Natural killer cell (primary cell): ENCODE results near the gene SAMMSON. TPM values are rescaled to one million over a fixed set of nuclear protein-coding genes. Genes with fewer than 3 reads are reported as not detected.

Experiments
- ATAC-seq, 3 donors: fragments of 150-1000 bp in 2 of 3; fragments of 200-7000 bp in 1 of 3; cut with Tn5 transposase; 1 replicate in 1 of 3; 2 replicates in 2 of 3; pipeline ENCODE4 v1.10.0; 2021; ENCODE audit warnings: mild to moderate bottlenecking in 2 of 3, moderate library complexity in 2 of 3
- DNase-seq, 2 donors: peaks; one replicate each; pipeline versions ENCODE4 v3.0.0 to v3.0.0-alpha.2; 2013 to 2021; ENCODE audit warnings: mixed read lengths in 1 of 2
- H3K27ac ChIP-seq: one replicate; pipeline ENCODE4 v1.5.1; 2013; ENCODE audit warnings: mild to moderate bottlenecking, low read length
- H3K27me3 ChIP-seq: one replicate; pipeline ENCODE4 v1.6.1; 2013; ENCODE audit warnings: low read length; ENCODE audit not compliant: control insufficient read depth, insufficient read depth
- H3K36me3 ChIP-seq: one replicate; pipeline ENCODE4 v1.6.1; 2013; ENCODE audit warnings: low read length; ENCODE audit not compliant: control insufficient read depth, insufficient read depth
- H3K4me1 ChIP-seq: one replicate; pipeline ENCODE4 v1.6.1; 2013; ENCODE audit warnings: low read length; ENCODE audit not compliant: control insufficient read depth, insufficient read depth
- H3K4me3 ChIP-seq: one replicate; pipeline ENCODE4 v1.5.1; 2013; ENCODE audit warnings: low read length
- H3K9me3 ChIP-seq: one replicate; pipeline ENCODE4 v1.6.1; 2013; ENCODE audit warnings: low read length; ENCODE audit not compliant: control insufficient read depth, insufficient read depth
- H3K27ac Mint-ChIP-seq, 2 donors: one replicate each; pipeline ENCODE4 v1.8.0; 2022; ENCODE audit warnings: mild to moderate bottlenecking in 2 of 2, mixed read lengths in 2 of 2, moderate library complexity in 1 of 2
- H3K27me3 Mint-ChIP-seq, 2 donors: one replicate each; pipeline ENCODE4 v1.8.0; 2022; ENCODE audit warnings: low read depth in 2 of 2, mixed read lengths in 2 of 2
- H3K36me3 Mint-ChIP-seq: one replicate; pipeline ENCODE4 v1.8.0; 2022; ENCODE audit warnings: mixed read lengths
- H3K4me1 Mint-ChIP-seq, 2 donors: one replicate each; pipeline ENCODE4 v1.8.0; 2022; ENCODE audit warnings: mixed read lengths in 2 of 2
- H3K4me3 Mint-ChIP-seq: one replicate; pipeline ENCODE4 v1.8.0; 2022; ENCODE audit warnings: mild to moderate bottlenecking, moderate library complexity, mixed read lengths
- H3K9me3 Mint-ChIP-seq, 2 donors: one replicate each; pipeline ENCODE4 v1.8.0; 2022; ENCODE audit warnings: mixed read lengths in 2 of 2
- CTCF ChIP-seq: fragments of 200-600 bp; IDR thresholded peaks from one replicate; pipeline ENCODE4 v1.8.0; 2022; ENCODE audit warnings: antibody characterized with exemption
- WGBS: methylation state at CpG from one replicate; pipeline ENCODE4 v1.1.7; 2013; ENCODE audit warnings: missing lambda C conversion rate; ENCODE audit not compliant: insufficient coverage; 5-methylcytosine and 5-hydroxymethylcytosine counted together
- intact Hi-C: fragments of 100-400 bp; cut with micrococcal nuclease; formaldehyde crosslinking; loops from one replicate; pipeline ENCODE4 v1.14.2; 2022
- total RNA-seq, 4 donors: library from RNA; stranded (reverse); fragments of 120-200 nt in 1 of 4; gene quantifications; one replicate each; pipeline versions ENCODE4 v1.2.3 to v1.2.4, GENCODE V29; 2013 to 2022

SAMMSON gene
- total RNA-seq, 3 donors from 2014 or later (not counting 1 experiment from before 2014, with no cell fraction given): not detected

GRCh38 chr3:70114431-70114830, 114.9 kb downstream of the SAMMSON start:
- Histone ChIP-seq H3K9me3 (no peaks in the 10 kb centered on the region), H3K36me3 (no peaks in the 10 kb centered on the region), H3K4me1 (no peaks in the 10 kb centered on the region), H3K27me3 (no peaks in the 10 kb centered on the region), H3K4me3 (no peak overlapping the region), H3K27ac (no peak overlapping the region)
- Mint-ChIP-seq H3K4me1 (no peaks in the 10 kb centered on the region), H3K9me3 (no peaks in the 10 kb centered on the region), H3K4me3 (no peak overlapping the region), H3K36me3 (no peaks in the 10 kb centered on the region), H3K27me3 (no peaks in the 10 kb centered on the region), H3K27ac (no peak overlapping the region)
- intact Hi-C loops: no loop called here
- no peak for ATAC-seq
- WGBS: no CpG with 5 or more reads among the region's 1 CpG
- TF ChIP-seq CTCF: no peak
- DNase-seq: no peak

- WGBS: 40% methylated on average over 1 of the region's 2 CpGs
- Mint-ChIP-seq H3K27me3 (no peaks in the 10 kb centered on the region), H3K36me3 (no peaks in the 10 kb centered on the region), H3K4me1 (no peaks in the 10 kb centered on the region), H3K4me3 (no peak overlapping the region), H3K9me3 (no peaks in the 10 kb centered on the region), H3K27ac (no peak overlapping the region)
- DNase-seq (no peak), ATAC-seq (no peak)
- H3K4me3 ChIP-seq: no peak overlapping the region
- H3K27me3 ChIP-seq: no peaks in the 10 kb centered on the region
- peaks cover 2% of the 10 kb centered on the region for H3K9me3 ChIP-seq
- intact Hi-C loops: no loop called here
- H3K27ac ChIP-seq: no peak overlapping the region
- no peaks in the 10 kb centered on the region for H3K4me1 ChIP-seq
- H3K36me3 ChIP-seq: no peaks in the 10 kb centered on the region
- no peak for TF ChIP-seq CTCF
Observed at GRCh38 chr3:70119879-70120278, 120.3 kb downstream of the SAMMSON start.
